Fibroblast of lung (primary cell): Measurements from ENCODE around the gene TAS2R41. TPM values are rescaled to one million over a fixed set of nuclear protein-coding genes. Genes with fewer than 3 reads are reported as not detected.

Experiments
- DNase-seq, 2 donors: peaks; one replicate each; pipeline versions ENCODE4 v3.0.0 to v3.0.0-alpha.2; 2010; ENCODE audit warnings: low read depth in 2 of 2
- H2AFZ ChIP-seq: 2 replicates; pipeline ENCODE4 v1.5.1; 2012; ENCODE audit warnings: low read length, control low read depth, inconsistent platforms
- H3K27ac ChIP-seq: 2 replicates; pipeline ENCODE4 v1.5.1; 2011; ENCODE audit warnings: low read length, control low read depth; ENCODE audit not compliant: insufficient read depth
- H3K27me3 ChIP-seq: 2 replicates; pipeline ENCODE4 v1.5.1; 2011; ENCODE audit warnings: mild to moderate bottlenecking, low read length; ENCODE audit not compliant: control insufficient read depth, insufficient read depth
- H3K36me3 ChIP-seq: 2 replicates; pipeline ENCODE4 v1.5.1; 2011; ENCODE audit warnings: low read length; ENCODE audit not compliant: control insufficient read depth, insufficient read depth
- H3K4me1 ChIP-seq: 2 replicates; pipeline ENCODE4 v1.5.1; 2011; ENCODE audit warnings: low read length; ENCODE audit not compliant: control insufficient read depth, insufficient read depth; ENCODE audit errors: extremely low read depth
- H3K4me2 ChIP-seq: 2 replicates; pipeline ENCODE4 v1.5.1; 2011; ENCODE audit warnings: low read length, control low read depth; ENCODE audit not compliant: insufficient read depth; ENCODE audit errors: extremely low read depth
- H3K4me3 ChIP-seq, 4 experiments: fragments of 200-600 bp in 1 of 4; sonication (generic) in 1 of 4; replicated peaks in 1 of 4; 2 replicates each; pipeline ENCODE4 v1.5.1; 2011 to 2016; ENCODE audit warnings: low read length in 4 of 4, low read depth in 3 of 4, mild to moderate bottlenecking in 3 of 4, control low read depth in 2 of 4, inconsistent platforms in 1 of 4, mixed read lengths in 1 of 4; ENCODE audit not compliant: insufficient read depth in 1 of 4; ENCODE audit errors: control extremely low read depth in 1 of 4
- H3K79me2 ChIP-seq: 2 replicates; pipeline ENCODE4 v1.5.1; 2012; ENCODE audit warnings: mild to moderate bottlenecking, low read length, inconsistent platforms; ENCODE audit not compliant: control insufficient read depth, insufficient read depth
- H3K9ac ChIP-seq: 2 replicates; pipeline ENCODE4 v1.5.1; 2011; ENCODE audit warnings: mild to moderate bottlenecking, low read length, control low read depth; ENCODE audit not compliant: insufficient read depth
- H3K9me3 ChIP-seq: 2 replicates; pipeline ENCODE4 v1.5.1; 2012; ENCODE audit warnings: low read depth, low read length; ENCODE audit not compliant: control insufficient read depth, insufficient read depth
- H4K20me1 ChIP-seq: 2 replicates; pipeline ENCODE4 v1.5.1; 2011; ENCODE audit warnings: low read length; ENCODE audit not compliant: control insufficient read depth, insufficient read depth; ENCODE audit errors: extremely low read depth
- CTCF ChIP-seq, 2 donors: IDR thresholded peaks in 1 of 2; conservative IDR thresholded peaks in 1 of 2; 1 replicate in 1 of 2; 2 replicates in 1 of 2; pipeline ENCODE4 v1.5.1; 2011 to 2012; ENCODE audit warnings: low read length in 2 of 2, control low read depth in 1 of 2, inconsistent platforms in 1 of 2, low read depth in 1 of 2, mild to moderate bottlenecking in 1 of 2
- EZH2 ChIP-seq: IDR thresholded peaks from 2 replicates; pipeline ENCODE4 v1.5.1; 2012; ENCODE audit warnings: low read length, control low read depth, mild to moderate bottlenecking; ENCODE audit errors: missing control alignments
- polyA plus RNA-seq, 2 donors: library from polyadenylated mRNA; depleted of rRNA in 1 of 2; stranded (reverse) in 1 of 2; unstranded in 1 of 2; fragments of >200 nt; gene quantifications; 2 replicates each; pipeline ENCODE4 v1.2.1, GENCODE V29; 2011 to 2012; ENCODE audit warnings: missing spikeins in 1 of 2
- total RNA-seq: library from RNA; depleted of rRNA; stranded (reverse); fragments of >200 nt; gene quantifications from 2 replicates; pipeline ENCODE4 v1.2.1, GENCODE V29; 2014

Gene TAS2R41
- total and polyA plus RNA-seq, 2 donors (not counting 1 experiment from before 2014, with no cell fraction given), result not detected

GRCh38 chr7:143459359-143459758 lies 18.3 kb upstream of the TAS2R41 start:
- no peaks in the 10 kb centered on the region for H4K20me1 ChIP-seq
- peaks cover 13% of the 10 kb centered on the region for H3K4me1 ChIP-seq
- no peaks in the 10 kb centered on the region for H3K9me3 ChIP-seq
- no peak overlapping the region for H3K27ac ChIP-seq
- H3K9ac ChIP-seq, result no peak overlapping the region
- H3K27me3 ChIP-seq, result no peaks in the 10 kb centered on the region
- no peaks in the 10 kb centered on the region for H3K79me2 ChIP-seq
- no peak overlapping the region for H2AFZ ChIP-seq
- no peak overlapping the region for H3K4me2 ChIP-seq
- H3K36me3 ChIP-seq, result no peaks in the 10 kb centered on the region
- TF ChIP-seq CTCF (conservative IDR thresholded peaks at IDR 0.05 in 1 of 2, IDR thresholded peaks at IDR 0.05 in 1 of 2; ENCODE audit: low read depth in 1 of 2, low read length in 2 of 2) (no peak), EZH2 (no peak)
- H3K4me3 ChIP-seq, result no peak overlapping the region
- DNase-seq, result no peak

DNA sequence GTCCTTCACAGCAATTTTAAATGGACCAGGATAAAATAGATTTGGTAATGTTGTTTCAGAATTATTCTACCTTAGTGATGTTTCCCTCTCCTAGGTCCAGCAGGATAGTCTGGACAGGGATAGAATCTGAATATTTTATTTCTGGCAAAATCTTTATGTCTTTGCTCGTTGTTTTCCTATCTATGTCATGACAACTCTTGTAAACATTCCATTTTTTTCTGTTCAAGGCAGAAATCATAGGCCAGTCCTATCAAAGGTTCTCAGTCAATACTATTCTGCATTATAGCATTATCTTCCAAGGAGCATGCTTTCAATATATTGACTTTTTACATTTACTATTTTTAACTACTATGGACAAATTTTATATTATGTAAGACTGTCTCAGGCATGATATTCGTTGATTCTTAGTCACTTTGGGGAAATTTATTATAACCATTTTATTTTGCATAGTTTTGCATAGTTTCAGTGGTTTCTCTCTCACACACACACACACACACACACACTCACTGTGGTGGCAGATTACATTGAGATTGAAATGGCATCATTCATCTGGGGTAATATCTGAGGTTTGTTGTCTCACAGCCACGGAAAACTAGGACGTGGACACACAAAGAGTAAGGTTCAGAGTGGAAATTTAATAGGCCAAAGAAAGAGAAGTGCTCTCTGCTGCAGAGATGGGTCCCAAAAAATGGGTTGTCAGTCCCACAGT lies 17.2 kb upstream of the TAS2R41 start:
- H3K27ac ChIP-seq, result no peak overlapping the region
- H3K36me3 ChIP-seq, result no peaks in the 10 kb centered on the region
- H3K4me3 ChIP-seq, result no peak overlapping the region
- H2AFZ ChIP-seq, result no peak overlapping the region
- H4K20me1 ChIP-seq, result no peaks in the 10 kb centered on the region
- no peaks in the 10 kb centered on the region for H3K79me2 ChIP-seq
- no peak overlapping the region for H3K9ac ChIP-seq
- H3K27me3 ChIP-seq, result no peaks in the 10 kb centered on the region
- TF ChIP-seq EZH2, result no peak
- no peak for TF ChIP-seq CTCF (conservative IDR thresholded peaks at IDR 0.05 in 1 of 2, IDR thresholded peaks at IDR 0.05 in 1 of 2; ENCODE audit: low read depth in 1 of 2, low read length in 2 of 2)
- H3K4me2 ChIP-seq, result no peak overlapping the region
- H3K9me3 ChIP-seq, result no peaks in the 10 kb centered on the region
- DNase-seq, result no peak
- H3K4me1 ChIP-seq, result peaks cover 13% of the 10 kb centered on the region

DNA sequence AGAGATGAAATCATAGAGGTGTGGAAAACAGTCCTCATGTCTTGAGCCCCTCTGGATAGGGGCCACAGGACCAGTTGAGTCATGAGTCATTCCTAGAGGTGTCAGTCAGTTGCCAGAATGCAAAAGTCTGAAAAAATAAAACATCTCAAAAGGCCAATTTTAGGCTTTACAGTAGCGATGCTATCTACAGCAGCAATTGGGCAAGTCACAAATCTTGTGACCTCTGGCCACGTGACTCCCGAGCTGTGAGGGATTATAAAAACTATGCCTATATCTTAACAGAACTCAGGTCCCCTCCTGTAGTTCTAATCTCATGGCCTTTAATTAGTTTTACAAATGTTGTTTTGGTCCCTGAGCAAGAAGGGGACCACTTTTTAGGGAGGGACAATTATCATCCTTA lies 15.6 kb upstream of the TAS2R41 start:
- no peak overlapping the region for H3K27ac ChIP-seq
- no peak for DNase-seq
- no peak overlapping the region for H3K4me2 ChIP-seq
- H3K36me3 ChIP-seq, result no peaks in the 10 kb centered on the region
- peaks cover 13% of the 10 kb centered on the region for H3K4me1 ChIP-seq
- TF ChIP-seq EZH2 (no peak), CTCF (conservative IDR thresholded peaks at IDR 0.05 in 1 of 2, IDR thresholded peaks at IDR 0.05 in 1 of 2; ENCODE audit: low read depth in 1 of 2, low read length in 2 of 2) (no peak)
- H3K27me3 ChIP-seq, result no peaks in the 10 kb centered on the region
- no peaks in the 10 kb centered on the region for H3K79me2 ChIP-seq
- no peak overlapping the region for H3K9ac ChIP-seq
- H3K4me3 ChIP-seq, result no peak overlapping the region
- H4K20me1 ChIP-seq, result no peaks in the 10 kb centered on the region
- no peaks in the 10 kb centered on the region for H3K9me3 ChIP-seq
- H2AFZ ChIP-seq, result no peak overlapping the region
